ENCODE data around the gene NEK2.

- TF ChIP-seq, protein P1, sequence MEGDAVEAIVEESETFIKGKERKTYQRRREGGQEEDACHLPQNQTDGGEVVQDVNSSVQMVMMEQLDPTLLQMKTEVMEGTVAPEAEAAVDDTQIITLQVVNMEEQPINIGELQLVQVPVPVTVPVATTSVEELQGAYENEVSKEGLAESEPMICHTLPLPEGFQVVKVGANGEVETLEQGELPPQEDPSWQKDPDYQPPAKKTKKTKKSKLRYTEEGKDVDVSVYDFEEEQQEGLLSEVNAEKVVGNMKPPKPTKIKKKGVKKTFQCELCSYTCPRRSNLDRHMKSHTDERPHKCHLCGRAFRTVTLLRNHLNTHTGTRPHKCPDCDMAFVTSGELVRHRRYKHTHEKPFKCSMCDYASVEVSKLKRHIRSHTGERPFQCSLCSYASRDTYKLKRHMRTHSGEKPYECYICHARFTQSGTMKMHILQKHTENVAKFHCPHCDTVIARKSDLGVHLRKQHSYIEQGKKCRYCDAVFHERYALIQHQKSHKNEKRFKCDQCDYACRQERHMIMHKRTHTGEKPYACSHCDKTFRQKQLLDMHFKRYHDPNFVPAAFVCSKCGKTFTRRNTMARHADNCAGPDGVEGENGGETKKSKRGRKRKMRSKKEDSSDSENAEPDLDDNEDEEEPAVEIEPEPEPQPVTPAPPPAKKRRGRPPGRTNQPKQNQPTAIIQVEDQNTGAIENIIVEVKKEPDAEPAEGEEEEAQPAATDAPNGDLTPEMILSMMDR (conservative IDR thresholded peaks at IDR 0.05; ENCODE audit: low read length): no peak
- no peak for TF ChIP-seq EZH2phosphoT487 (IDR thresholded peaks at IDR 0.05; ENCODE audit: borderline replicate concordance)
Measured at GRCh38 chr1:211724687-211725196, 49.3 kb upstream of the NEK2 start.
